Type B pancreatic cell (in vitro differentiated cells): ENCODE results near the gene INAFM1. TPM values are rescaled to one million over a fixed set of nuclear protein-coding genes. Genes with fewer than 3 reads are reported as not detected.
"Not testable (repeated sequence)": the region's sequence is repeated elsewhere in the genome, so short reads cannot be mapped to it uniquely, and the experiment has no call there.

ENCODE experiments used
- DNase-seq: peaks from one replicate; pipeline ENCODE4 v3.0.0; 2021; ENCODE audit warnings: mixed read lengths; ENCODE audit not compliant: unreplicated experiment; ENCODE audit errors: extremely low spot score
- H3K27ac Mint-ChIP-seq: 2 replicates; pipeline ENCODE4 v1.8.0; 2021; ENCODE audit warnings: mild to moderate bottlenecking, mixed read lengths
- H3K27me3 Mint-ChIP-seq: 2 replicates; pipeline ENCODE4 v1.8.0; 2021; ENCODE audit warnings: mixed read lengths
- H3K36me3 Mint-ChIP-seq: 2 replicates; pipeline ENCODE4 v1.8.0; 2021; ENCODE audit warnings: mixed read lengths
- H3K4me1 Mint-ChIP-seq: one replicate; pipeline ENCODE4 v1.8.0; 2021; ENCODE audit warnings: mixed read lengths; ENCODE audit not compliant: unreplicated experiment
- H3K4me3 Mint-ChIP-seq: 2 replicates; pipeline ENCODE4 v1.8.0; 2021; ENCODE audit warnings: mild to moderate bottlenecking, mixed read lengths
- H3K9me3 Mint-ChIP-seq: 2 replicates; pipeline ENCODE4 v1.8.0; 2021; ENCODE audit warnings: mixed read lengths
- CTCF ChIP-seq: fragments of 200-600 bp; sonication (generic); conservative IDR thresholded peaks from 2 replicates; pipeline ENCODE4 v1.5.0; 2021; ENCODE audit warnings: antibody characterized with exemption, mild to moderate bottlenecking
- total RNA-seq: library from RNA; stranded (reverse); gene quantifications from 2 replicates; pipeline ENCODE4 v1.2.1, GENCODE V29; 2021; ENCODE audit warnings: low replicate concordance

Gene INAFM1
- total RNA-seq, 1 donor from 2014 or later: 8.2 TPM

GRCh38 chr19:47256693-47257410 is 17.8 kb upstream of the INAFM1 start:
- peaks cover 33% of the 10 kb centered on the region for H3K36me3 Mint-ChIP-seq
- no peaks in the 10 kb centered on the region for H3K9me3 Mint-ChIP-seq
- peaks cover 11% of the 10 kb centered on the region for H3K4me1 Mint-ChIP-seq
- DNase-seq: peak; percentile 100
- peak overlapping the region; percentile 97 for H3K27ac Mint-ChIP-seq
- peak overlapping the region; percentile 94 for H3K4me3 Mint-ChIP-seq
- no peaks in the 10 kb centered on the region for H3K27me3 Mint-ChIP-seq
- TF ChIP-seq CTCF: no peak

GRCh38 chr19:47257411-47258169 is 17.1 kb upstream of the INAFM1 start:
- peak overlapping the region; percentile 94 for H3K4me3 Mint-ChIP-seq
- H3K9me3 Mint-ChIP-seq: no peaks in the 10 kb centered on the region
- H3K4me1 Mint-ChIP-seq: peaks cover 11% of the 10 kb centered on the region
- no peak for TF ChIP-seq CTCF
- H3K36me3 Mint-ChIP-seq: peaks cover 37% of the 10 kb centered on the region
- no peaks in the 10 kb centered on the region for H3K27me3 Mint-ChIP-seq
- H3K27ac Mint-ChIP-seq: peak overlapping the region; percentile 97
- DNase-seq: no peak

- H3K36me3 Mint-ChIP-seq: peaks cover 37% of the 10 kb centered on the region
- no peaks in the 10 kb centered on the region for H3K27me3 Mint-ChIP-seq
- peak overlapping the region; percentile 52 for H3K27ac Mint-ChIP-seq
- peaks cover 11% of the 10 kb centered on the region for H3K4me1 Mint-ChIP-seq
- H3K9me3 Mint-ChIP-seq: no peaks in the 10 kb centered on the region
- TF ChIP-seq CTCF: no peak
- peak overlapping the region; percentile 94 for H3K4me3 Mint-ChIP-seq
- DNase-seq: no peak
Observed at GRCh38 chr19:47258434-47258833, 16.3 kb upstream of the INAFM1 start.

- Mint-ChIP-seq H3K4me1 (peaks cover 11% of the 10 kb centered on the region), H3K27ac (peak overlapping the region; percentile 52), H3K9me3 (no peaks in the 10 kb centered on the region), H3K36me3 (peaks cover 38% of the 10 kb centered on the region), H3K4me3 (peak overlapping the region; percentile 62), H3K27me3 (no peaks in the 10 kb centered on the region)
- no peak for DNase-seq
- TF ChIP-seq CTCF: no peak
Observed at GRCh38 chr19:47258895-47259555, 15.7 kb upstream of the INAFM1 start.

GRCh38 chr19:47260476-47260875 is 14.2 kb upstream of the INAFM1 start:
- Mint-ChIP-seq H3K27ac (no peak overlapping the region), H3K4me3 (no peak overlapping the region), H3K36me3 (peaks cover 46% of the 10 kb centered on the region), H3K27me3 (no peaks in the 10 kb centered on the region), H3K4me1 (peaks cover 11% of the 10 kb centered on the region), H3K9me3 (no peaks in the 10 kb centered on the region)
- DNase-seq: no peak
- TF ChIP-seq CTCF: no peak

- not testable (repeated sequence) for H3K27ac Mint-ChIP-seq, H3K9me3 Mint-ChIP-seq, H3K27me3 Mint-ChIP-seq, DNase-seq, H3K4me3 Mint-ChIP-seq
- Mint-ChIP-seq H3K36me3 (peaks cover 50% of the 10 kb centered on the region), H3K4me1 (peaks cover 10% of the 10 kb centered on the region)
Observed at GRCh38 chr19:47261946-47262793, 12.5 kb upstream of the INAFM1 start.
